ENCODE results near the gene CLEC4D.

DNA sequence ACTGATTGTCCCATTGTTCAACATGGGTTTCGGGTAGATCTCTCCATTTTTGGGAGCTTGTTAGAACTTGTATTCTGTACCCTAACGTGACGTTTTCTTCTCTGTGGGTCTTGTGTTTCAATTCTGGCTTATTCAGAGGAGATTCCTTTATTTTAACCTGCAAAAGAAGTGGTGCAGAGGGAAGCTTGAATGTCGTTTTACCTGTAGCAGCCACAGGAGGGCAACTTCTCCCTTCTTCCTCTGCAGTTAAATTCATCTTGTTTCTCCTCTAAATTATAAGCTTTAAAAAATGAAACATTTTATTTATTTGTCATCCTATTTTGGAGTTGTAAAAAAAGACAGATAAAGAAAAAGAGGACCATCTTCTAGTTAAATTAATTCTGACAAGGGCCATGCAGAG lies 13.7 kb upstream of the CLEC4D start:
- TF ChIP-seq CTCF (IDR thresholded peaks at IDR 0.05) (no peak), POLR2A (IDR thresholded peaks at IDR 0.05) (no peak)
